GM21717 (cell line): ENCODE data around the gene RHOD.

Experiments used
- ATAC-seq: cut with Tn5 transposase; IDR thresholded peaks from one replicate; pipeline ENCODE4 v1.9.1; 2021; ENCODE audit warnings: mild to moderate bottlenecking, moderate library complexity; ENCODE audit not compliant: unreplicated experiment

Gene RHOD

DNA sequence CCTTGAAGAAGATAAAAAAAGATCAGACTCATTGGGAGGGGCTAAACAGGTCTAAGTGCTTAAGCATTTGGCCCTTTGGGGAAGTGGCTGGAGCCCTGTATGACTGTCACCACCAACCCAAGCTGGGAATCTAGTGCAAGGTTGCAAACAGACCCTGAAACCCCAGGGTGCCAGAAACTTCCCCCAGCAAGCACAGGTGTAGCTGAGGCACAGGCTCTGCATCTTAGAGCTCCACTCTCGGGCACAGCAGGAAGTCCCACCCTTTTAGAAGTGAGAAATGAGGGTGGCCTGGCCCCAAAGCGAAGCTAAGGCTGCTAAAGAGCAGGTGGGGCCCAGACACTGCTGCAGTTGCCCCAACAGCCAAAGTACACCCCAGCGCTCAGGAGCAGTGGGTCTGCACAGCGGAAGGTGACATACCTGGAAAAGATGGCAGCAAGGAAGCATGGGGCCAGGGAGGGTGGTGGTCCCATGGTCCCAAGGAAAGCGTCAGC, 56.6 kb downstream of the RHOD start:
- peak; percentile 67 for ATAC-seq

DNA sequence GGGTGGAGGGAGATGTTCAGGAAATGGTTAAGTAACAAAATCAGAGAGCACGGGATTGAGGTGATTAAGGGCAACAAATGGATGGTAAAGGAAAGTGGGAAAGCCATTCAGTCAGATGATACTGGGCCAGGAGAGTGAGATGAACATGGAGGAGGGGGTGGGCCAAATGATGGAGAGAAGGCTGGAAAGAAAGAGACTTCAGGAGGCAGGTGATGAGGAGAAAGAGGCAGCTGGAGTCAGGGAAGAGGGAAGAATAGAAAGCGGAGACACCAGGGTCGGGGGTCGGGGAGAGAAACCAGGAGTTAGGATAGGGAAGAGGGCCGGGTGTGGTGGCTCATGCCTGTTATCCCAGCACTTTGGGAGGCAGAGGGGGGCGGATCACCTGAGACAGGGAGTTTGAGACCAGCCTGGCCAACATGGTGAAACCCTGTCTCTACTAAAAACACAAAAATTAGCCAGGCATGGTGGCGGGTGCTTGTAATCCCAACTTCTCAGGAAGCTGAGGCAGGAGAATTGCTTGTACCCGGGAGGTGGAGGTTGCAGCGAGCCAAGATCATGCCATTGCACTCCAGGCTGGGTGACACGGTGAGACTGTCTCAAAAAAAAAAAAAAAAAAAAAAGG, 57.7 kb downstream of the RHOD start:
- ATAC-seq, result no peak

DNA sequence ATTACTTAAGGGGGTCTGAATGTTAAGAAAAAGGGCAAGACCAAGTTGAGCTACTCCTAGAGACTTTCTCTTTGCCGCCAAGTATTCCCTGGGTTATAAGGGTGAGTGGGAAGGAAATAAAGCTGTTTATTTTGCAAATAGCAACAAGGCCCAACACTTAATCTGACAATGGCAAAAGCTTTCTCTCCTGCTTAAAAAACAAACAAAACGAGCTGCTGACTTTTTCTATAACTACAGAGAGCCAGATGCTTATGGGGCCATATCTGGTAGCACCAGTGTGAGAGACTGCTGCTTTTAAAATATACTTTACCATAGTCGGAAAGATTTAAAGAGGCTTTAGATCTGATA, 60.1 kb downstream of the RHOD start:
- ATAC-seq, result no peak

DNA sequence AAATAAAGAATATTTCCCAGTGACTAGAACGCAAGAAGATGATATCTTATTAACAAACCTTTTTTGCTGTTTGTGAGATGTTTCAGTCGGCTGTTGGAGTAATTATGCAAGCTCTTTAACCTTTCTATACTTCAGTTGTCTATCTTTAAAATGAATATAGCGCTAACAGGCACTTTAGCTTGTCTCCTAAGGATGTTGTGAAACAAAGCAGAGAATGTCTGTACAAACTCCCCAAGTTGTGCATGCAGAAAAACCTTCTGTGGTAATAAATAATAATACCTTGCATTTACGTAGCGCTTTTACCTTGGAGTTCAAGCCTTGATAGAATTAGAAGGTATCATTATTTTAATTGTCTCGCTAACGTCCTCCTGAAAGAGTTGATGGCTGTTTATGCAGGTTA, 60.5 kb downstream of the RHOD start:
- no peak for ATAC-seq

DNA sequence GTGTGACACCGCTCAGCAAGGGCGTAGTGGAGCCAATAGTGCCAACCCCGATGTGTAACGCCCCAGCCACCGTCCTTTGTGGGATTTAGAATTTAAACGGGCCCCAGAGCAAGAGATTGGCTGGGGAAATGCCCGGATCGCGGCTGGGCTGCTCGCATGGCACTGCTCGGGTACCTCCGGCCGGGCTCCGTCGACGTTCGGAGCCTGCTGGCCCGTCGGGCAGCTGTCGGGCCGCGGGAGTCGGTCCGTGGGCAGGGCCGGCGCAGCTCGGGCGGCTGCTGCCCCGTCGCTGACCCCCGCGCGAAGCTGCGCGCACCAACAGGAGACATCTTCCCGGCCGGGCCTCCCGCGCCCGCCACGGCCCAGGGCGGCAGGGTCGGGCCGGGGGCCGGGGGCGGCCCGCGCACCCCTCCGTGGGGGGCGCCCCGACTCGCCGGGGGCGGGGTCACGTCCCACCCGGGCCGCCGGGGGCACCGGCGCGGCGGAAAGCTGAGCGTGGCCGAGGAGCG, 61.1 kb downstream of the RHOD start:
- ATAC-seq, result no peak

DNA sequence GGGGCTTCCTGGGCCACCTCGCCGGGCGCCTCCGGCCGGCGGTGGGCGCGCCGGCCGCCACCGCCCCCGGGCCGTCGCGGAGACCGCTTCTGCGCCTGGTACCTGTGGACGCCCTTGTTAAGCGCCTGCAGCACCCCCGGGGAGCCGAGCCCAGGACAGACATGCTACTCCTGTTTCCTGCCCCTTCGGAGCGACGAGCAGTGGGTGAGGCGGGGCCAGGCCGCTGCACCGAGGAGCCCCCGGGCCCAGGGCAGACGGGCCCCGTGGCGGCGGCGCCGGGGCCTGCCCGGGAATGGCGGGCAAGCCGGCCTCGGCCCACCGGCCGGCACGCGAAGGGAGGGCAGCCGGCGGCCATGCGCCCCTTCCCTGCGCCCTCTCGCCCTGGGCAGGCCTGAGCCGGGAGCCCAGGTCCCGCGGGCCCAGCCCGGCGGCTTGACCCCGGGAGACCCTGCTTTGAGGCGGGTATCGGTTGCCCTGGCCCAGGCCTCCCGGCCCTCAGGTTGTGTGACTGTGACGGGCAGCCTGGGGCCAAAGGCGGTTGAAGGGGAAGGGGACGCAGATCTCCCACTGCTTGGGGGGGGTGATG, 61.6 kb downstream of the RHOD start:
- ATAC-seq, result peak; percentile 12

DNA sequence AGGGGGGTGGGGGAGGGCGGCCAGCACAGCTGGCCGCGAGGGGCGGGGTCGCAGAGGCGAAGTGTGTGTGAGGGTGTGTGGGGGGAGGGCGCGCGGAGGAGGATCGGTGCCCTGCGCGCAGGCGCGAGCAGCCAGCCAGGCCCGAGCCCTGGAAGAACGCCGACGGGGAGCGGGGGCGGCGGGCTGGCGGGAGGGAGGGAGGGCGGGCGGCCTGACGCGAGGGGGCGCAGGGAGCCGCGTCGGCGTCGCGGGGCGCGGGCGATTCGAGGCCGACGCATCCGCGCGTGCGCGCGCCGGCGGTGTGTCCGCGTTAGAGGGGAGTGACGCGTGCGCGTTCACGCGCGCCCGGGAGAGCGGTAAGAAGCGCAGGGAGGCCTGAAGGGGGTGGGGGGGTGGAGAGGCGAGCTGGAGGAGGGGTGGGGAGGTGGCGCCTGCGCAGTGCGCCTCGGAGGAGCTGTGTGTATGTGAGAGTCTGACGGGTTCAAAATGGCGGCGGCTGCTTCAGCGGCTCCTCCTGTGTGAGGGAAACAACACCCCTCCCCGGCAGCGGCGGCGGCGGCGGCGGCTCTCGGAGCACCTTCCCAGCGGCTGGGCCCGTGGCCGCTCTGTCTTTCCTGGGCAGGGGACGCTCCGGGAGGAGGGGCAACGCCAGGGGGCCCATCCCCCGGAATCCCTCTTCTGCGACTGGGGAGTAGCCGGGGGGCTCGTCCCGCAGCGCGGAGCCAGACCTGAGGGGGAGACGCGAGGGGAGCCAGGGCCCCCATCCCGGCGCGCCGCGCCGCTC, 62.3 kb downstream of the RHOD start, which contains the start of gene KDM2A:
Gene KDM2A (plus strand): TSS at position 463 of the 784 bp plus-strand sequence. CDS start 2,054 bp downstream, outside the sequence.
- ATAC-seq, result peak; percentile 58

DNA sequence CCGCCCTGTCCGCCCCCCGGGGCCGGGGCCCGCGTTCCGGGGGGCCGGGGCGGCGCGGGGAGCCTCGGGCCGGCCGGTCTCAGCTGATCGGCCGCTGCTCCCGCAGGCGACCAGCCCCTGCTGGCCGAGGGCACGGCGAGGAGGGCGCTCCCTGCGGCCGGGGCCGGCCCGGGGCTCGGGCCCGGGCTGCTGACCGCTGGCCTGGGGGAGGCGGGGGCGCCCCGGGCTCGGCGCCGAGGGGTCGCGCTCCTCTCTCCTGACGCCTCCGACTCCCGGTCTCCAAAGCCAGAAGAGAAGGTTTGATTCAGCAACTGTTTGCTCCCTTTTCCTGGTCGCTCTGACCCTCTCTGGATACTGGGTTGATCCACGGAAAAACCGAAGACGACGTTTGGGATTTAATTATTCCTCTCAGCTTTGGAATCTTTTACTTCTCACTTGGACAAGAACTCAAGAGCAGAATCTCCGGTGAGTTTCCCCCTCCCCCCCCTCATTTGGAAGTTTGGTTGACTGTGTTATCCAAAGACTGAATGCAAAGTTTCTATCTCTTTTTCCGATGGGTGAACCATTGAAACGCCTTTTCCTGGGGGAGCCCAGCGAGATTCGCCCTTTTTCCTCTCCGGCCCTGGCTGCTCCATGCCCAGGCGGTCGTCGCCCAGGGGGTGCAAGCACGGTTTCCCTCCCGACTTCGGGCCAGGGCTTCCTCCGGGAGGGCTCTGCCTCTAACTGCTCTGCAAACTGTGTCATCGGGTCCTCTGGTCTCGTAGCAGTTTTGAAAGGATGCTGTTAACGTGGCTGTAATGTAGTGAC, 63.1 kb downstream of the RHOD start:
- peak; percentile 16 for ATAC-seq

DNA sequence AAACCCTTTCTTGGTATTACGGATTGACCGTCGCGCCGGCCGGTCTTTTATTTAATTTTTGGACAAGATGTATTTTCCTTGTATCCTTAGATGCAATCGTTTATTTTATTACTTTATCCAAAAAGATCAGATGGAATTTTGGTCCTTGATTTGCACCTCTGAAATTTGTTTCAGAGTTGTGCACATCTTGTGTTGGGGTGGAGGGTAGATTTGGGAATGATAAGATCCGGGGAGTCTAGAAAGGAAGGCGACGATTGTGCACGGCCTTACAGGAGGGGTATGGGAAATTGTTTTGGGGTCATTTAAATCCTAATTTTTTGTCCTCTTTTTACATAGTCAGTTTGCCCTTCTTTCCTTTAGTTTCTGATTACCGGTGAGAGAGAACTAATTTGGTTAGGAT, 63.8 kb downstream of the RHOD start:
- ATAC-seq, result no peak

DNA sequence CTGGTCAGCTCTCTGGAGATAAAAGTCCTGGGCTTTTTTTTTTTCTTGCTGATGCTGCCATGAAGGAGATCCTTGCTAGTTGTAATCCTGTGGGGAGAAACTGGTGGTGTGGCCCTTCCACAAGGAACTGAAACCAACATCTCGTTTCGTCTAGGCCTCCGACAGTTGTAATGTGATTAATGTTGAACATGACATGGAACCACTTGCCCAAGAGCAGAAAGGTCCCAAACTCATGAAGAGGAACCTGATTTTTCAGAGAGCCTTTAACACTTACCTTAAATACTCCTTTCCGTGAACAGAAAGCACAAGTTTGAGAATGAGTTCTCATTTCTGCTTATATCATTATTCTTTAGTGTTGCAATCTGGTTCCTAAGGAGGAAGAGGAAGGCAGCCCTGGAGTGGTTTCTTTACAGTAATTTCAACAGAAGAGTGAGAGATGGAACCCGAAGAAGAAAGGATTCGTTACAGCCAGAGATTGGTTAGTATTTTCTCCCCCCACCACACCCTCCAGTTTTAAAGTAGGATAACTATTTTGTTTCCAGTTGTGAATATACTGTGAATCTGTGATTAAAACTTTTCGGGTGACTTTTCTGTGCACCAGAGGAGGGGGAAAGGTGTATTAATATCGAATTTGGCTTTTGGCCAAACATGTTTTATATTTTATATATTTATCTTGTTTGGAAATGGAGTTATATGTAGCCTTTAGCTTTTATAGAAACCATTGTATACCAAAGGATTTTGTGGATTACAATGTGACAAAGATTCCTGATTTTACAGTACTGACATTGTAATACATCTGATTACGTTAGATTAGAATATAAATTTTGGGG, 64.4 kb downstream of the RHOD start:
- no peak for ATAC-seq
